HCT116 (cell line): Measurements from ENCODE around the gene OR2V2. TPM values are rescaled to one million over a fixed set of nuclear protein-coding genes. Genes with fewer than 3 reads are reported as not detected.
"Not testable (repeated sequence)": the region's sequence is repeated elsewhere in the genome, so short reads cannot be mapped to it uniquely, and the experiment has no call there.

ENCODE experiments used
- ATAC-seq: fragments of 200-7000 bp; cut with Tn5 transposase; 2 replicates; pipeline ENCODE4 v1.9.1; 2020; ENCODE audit warnings: mild to moderate bottlenecking, moderate library complexity
- BruUV-seq: library from RNA; stranded (reverse); fragments of 400-500 nt; replicated peaks from 2 replicates; lab custom pipeline; 2021; lab: Mats Ljungman, UMichigan
- CTCF ChIA-PET: fragments of 300-600 bp; sonication (Branson Sonifier 250); formaldehyde crosslinking; loops from one replicate; lab custom pipeline; 2021; ENCODE audit warnings: antibody characterized with exemption; lab: Charles Lee
- POLR2A ChIA-PET: fragments of 300-600, 350-600 bp; sonication (Branson Sonifier 250); formaldehyde crosslinking; loops from one replicate; lab custom pipeline; 2021; ENCODE audit warnings: antibody characterized with exemption; lab: Charles Lee
- RAD21 ChIA-PET, 2 experiments: fragments of 300-600 bp; sonication (Branson Sonifier 250); formaldehyde crosslinking; loops; one replicate each; lab custom pipeline; 2023; ENCODE audit warnings: low total read pairs in 2 of 2; ENCODE audit not compliant: uncharacterized antibody in 2 of 2, unreplicated experiment in 2 of 2, low non-redundant PET in 1 of 2; lab: Charles Lee
- DNase-seq: peaks from one replicate; pipeline ENCODE4 v3.0.0-alpha.2; 2010; ENCODE audit warnings: low read depth, low spot score
- H2AFZ ChIP-seq: fragments of 200-600 bp; shearing (Covaris generic), sonication (generic); 2 replicates; pipeline ENCODE4 v1.6.1; 2017; ENCODE audit warnings: low read depth, mixed run types, mixed read lengths, antibody characterized with exemption, low read length; ENCODE audit not compliant: poor library complexity, severe bottlenecking
- H3K27ac ChIP-seq: 2 replicates; pipeline ENCODE4 v1.5.1; 2012; ENCODE audit warnings: low read depth, low read length
- H3K27me3 ChIP-seq: fragments of 200-600 bp; sonication (generic); 2 replicates; pipeline ENCODE4 v1.6.1; 2016; ENCODE audit warnings: mixed run types, low read length, mixed read lengths; ENCODE audit not compliant: insufficient read depth
- H3K36me3 ChIP-seq, 2 experiments: fragments of 200-500 bp in 1 of 2; fragments of 200-600 bp in 1 of 2; sonication (Bioruptor generic) in 1 of 2; sonication (generic) in 1 of 2; 2 replicates each; pipeline versions ENCODE4 v1.5.1 to v1.6.1; 2014 to 2016; ENCODE audit warnings: low read length in 2 of 2, inconsistent platforms in 1 of 2, mixed read lengths in 1 of 2, mixed run types in 1 of 2; ENCODE audit not compliant: insufficient read depth in 2 of 2, control insufficient read depth in 1 of 2
- H3K4me1 ChIP-seq, 2 experiments: fragments of 200-600 bp in 1 of 2; sonication (generic) in 1 of 2; 2 replicates each; pipeline versions ENCODE4 v1.5.1 to v1.6.1; 2012 to 2017; ENCODE audit warnings: low read length in 2 of 2, inconsistent platforms in 1 of 2, mild to moderate bottlenecking in 1 of 2, mixed read lengths in 1 of 2, mixed run types in 1 of 2, moderate library complexity in 1 of 2; ENCODE audit not compliant: insufficient read depth in 2 of 2, control insufficient read depth in 1 of 2
- H3K4me2 ChIP-seq: fragments of 200-600 bp; sonication (generic); 2 replicates; pipeline ENCODE4 v1.6.1; 2017; ENCODE audit warnings: mixed run types, low read length, mixed read lengths
- H3K4me3 ChIP-seq, 2 experiments: fragments of 200-600 bp in 1 of 2; sonication (generic) in 1 of 2; replicated peaks in 1 of 2; 2 replicates each; pipeline ENCODE4 v1.5.1; 2011 to 2016; ENCODE audit warnings: low read length in 2 of 2, control low read depth in 1 of 2, low read depth in 1 of 2, mild to moderate bottlenecking in 1 of 2, mixed read lengths in 1 of 2, mixed run types in 1 of 2
- H3K79me2 ChIP-seq: fragments of 200-600 bp; sonication (generic); 2 replicates; pipeline ENCODE4 v1.6.1; 2017; ENCODE audit warnings: mild to moderate bottlenecking, mixed run types, low read length, moderate library complexity, mixed read lengths; ENCODE audit not compliant: insufficient read depth
- H3K9ac ChIP-seq: fragments of 200-600 bp; sonication (generic); 2 replicates; pipeline ENCODE4 v1.6.1; 2016; ENCODE audit warnings: low read length, mixed read lengths
- H3K9me2 ChIP-seq: fragments of 200-600 bp; sonication (generic), shearing (Covaris generic); 2 replicates; pipeline ENCODE4 v1.6.1; 2017; ENCODE audit warnings: mixed run types, mild to moderate bottlenecking, moderate library complexity; ENCODE audit not compliant: insufficient read depth
- H3K9me3 ChIP-seq, 2 experiments: fragments of 200-500 bp in 1 of 2; fragments of 200-600 bp in 1 of 2; sonication (Bioruptor generic) in 1 of 2; sonication (generic) in 1 of 2; 2 replicates each; pipeline ENCODE4 v1.6.1; 2014 to 2017; ENCODE audit warnings: low read length in 2 of 2, mixed read lengths in 2 of 2, inconsistent platforms in 1 of 2, low read depth in 1 of 2, mild to moderate bottlenecking in 1 of 2, mixed run types in 1 of 2, moderate library complexity in 1 of 2; ENCODE audit not compliant: control insufficient read depth in 1 of 2, insufficient read depth in 1 of 2
- H4K20me1 ChIP-seq: fragments of 200-600 bp; sonication (generic), shearing (Covaris generic); 2 replicates; pipeline ENCODE4 v1.6.1; 2017; ENCODE audit warnings: mixed run types, mild to moderate bottlenecking, moderate library complexity; ENCODE audit not compliant: insufficient read depth
- CBX3 ChIP-seq: IDR thresholded peaks from 2 replicates; pipeline ENCODE4 v1.6.1; 2012; ENCODE audit warnings: low read depth
- EGR1 ChIP-seq: IDR thresholded peaks from 2 replicates; pipeline ENCODE4 v1.6.1; 2012; ENCODE audit warnings: low read depth
- ELF1 ChIP-seq: IDR thresholded peaks from 2 replicates; pipeline ENCODE4 v1.6.1; 2012; ENCODE audit warnings: low read depth, borderline replicate concordance
- FOSL1 ChIP-seq: IDR thresholded peaks from 2 replicates; pipeline ENCODE4 v1.6.1; 2012; ENCODE audit warnings: low read depth
- JUND ChIP-seq: IDR thresholded peaks from 2 replicates; pipeline ENCODE4 v1.6.1; 2012
- POLR2A ChIP-seq: IDR thresholded peaks from 2 replicates; pipeline ENCODE4 v1.7.0; 2011; ENCODE audit warnings: borderline replicate concordance; ENCODE audit not compliant: insufficient read depth, insufficient read length; ENCODE audit errors: extremely low read depth
- RAD21 ChIP-seq: IDR thresholded peaks from 2 replicates; pipeline ENCODE4 v1.6.1; 2012; ENCODE audit warnings: low read depth, mild to moderate bottlenecking
- TCF7L2 ChIP-seq: IDR thresholded peaks from 2 replicates; pipeline ENCODE4 v1.7.0; 2011; ENCODE audit warnings: borderline replicate concordance, inconsistent platforms; ENCODE audit not compliant: insufficient read depth, insufficient read length; ENCODE audit errors: extremely low read depth
- ZNF274 ChIP-seq: fragments of 200-500 bp; sonication (Bioruptor generic); IDR thresholded peaks from 2 replicates; pipeline ENCODE4 v1.6.1; 2014; ENCODE audit warnings: mild to moderate bottlenecking, low read depth, low read length, inconsistent platforms
- intact Hi-C: fragments of 100-400 bp; cut with micrococcal nuclease; formaldehyde crosslinking; loops from 2 replicates; pipeline ENCODE4 v1.10.0; 2022
- total RNA-seq: library from RNA; stranded (reverse); gene quantifications from one replicate; pipeline ENCODE4 v1.2.1, GENCODE V29; 2021; ENCODE audit not compliant: unreplicated experiment
- TF ChIP-seq, protein P1 (sequence below): IDR thresholded peaks from 2 replicates; pipeline ENCODE4 v1.6.1; 2012; ENCODE audit warnings: low read depth

OR2V2 gene
- total RNA-seq, 1 experiment from 2014 or later = not detected

- Histone ChIP-seq H3K4me1 (peaks cover 18 to 58% of the 10 kb centered on the region in 2 experiments; a peak in 3 of 4 replicates), H3K9ac (peak overlapping the region; percentile 49), H3K27ac (peak overlapping the region; percentile 55), H3K4me2 (peak overlapping the region; percentile 74), H3K4me3 (peak overlapping the region; percentile 21 to 39)
- H2AFZ ChIP-seq, H3K36me3 ChIP-seq, RAD21 ChIA-PET, H3K9me2 ChIP-seq, H3K79me2 ChIP-seq, H3K9me3 ChIP-seq, H4K20me1 ChIP-seq, H3K27me3 ChIP-seq: not testable (repeated sequence)
- BruUV-seq = TSS peak; percentile 99
- POLR2A ChIA-PET = interaction anchor here (0.8 to 1.0 kb wide), 2 partner anchors 35 to 38 kb away, joined by 3 to 4 read pairs; no protein-coding TSS in a partner anchor
- TF ChIP-seq TCF7L2 = peak; percentile 5
- ATAC-seq (peak; percentile 60), DNase-seq (peak; percentile 73)
- intact Hi-C loops = loop anchor here (5.0 kb wide), 2 partner anchors 53 to 307 kb away; partner anchors contain the start of genes TRIM41 and ZFP62
- CTCF ChIA-PET = interaction anchor here (1.8 to 2.2 kb wide), 2 partner anchors 15 to 301 kb away, joined by 5 to 7 read pairs; no protein-coding TSS in a partner anchor
These were observed 22.3 kb downstream of the OR2V2 start for GRCh38 chr5:181169459-181170236.

DNA sequence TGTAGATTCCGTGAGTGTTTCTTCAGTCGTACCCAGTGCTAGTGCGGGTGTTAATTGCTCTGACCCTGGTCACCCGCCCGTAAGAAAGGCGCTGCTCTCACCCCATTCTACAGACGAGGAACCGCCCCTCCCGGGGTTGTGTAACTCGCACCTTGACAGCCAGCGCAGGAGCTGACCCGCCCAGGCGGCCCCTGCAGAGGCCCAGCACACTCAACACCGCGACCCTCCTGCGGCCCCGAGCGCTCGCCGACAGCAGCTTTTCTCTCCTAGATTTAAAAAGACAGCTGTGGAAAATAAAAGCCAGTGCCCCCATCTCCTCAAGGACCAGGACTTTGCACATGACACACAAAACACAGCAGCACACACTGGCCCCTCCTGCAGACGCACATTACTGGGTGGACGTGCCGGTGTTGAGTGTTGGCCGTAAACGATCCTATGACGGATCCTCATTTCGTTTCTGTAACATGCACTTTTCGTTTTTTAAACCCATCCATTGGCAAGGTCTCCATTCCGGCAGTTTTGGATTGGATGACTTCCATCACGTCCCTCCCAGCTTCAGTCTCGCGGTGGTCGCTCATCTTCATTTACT is 22.9 kb downstream of the OR2V2 start:
- H3K36me3 ChIP-seq = no peaks in the 10 kb centered on the region
- H3K4me2 ChIP-seq = peak overlapping the region; percentile 74
- no peaks in the 10 kb centered on the region for H3K9me3 ChIP-seq
- peak overlapping the region; percentile 49 for H3K9ac ChIP-seq
- H3K4me3 ChIP-seq = peak overlapping the region; percentile 21 to 39; a peak in 3 of 4 replicates
- no peak for DNase-seq
- ChIA-PET RAD21 (no interaction called here), POLR2A (interaction anchor here (0.7 to 1.0 kb wide), 3 partner anchors 34 to 52 kb away, joined by 3 to 4 read pairs (median 4); no protein-coding TSS in a partner anchor), CTCF (interaction anchor here (0.8 kb wide), 1 partner anchor 52 kb away, joined by 3 read pairs; no protein-coding TSS in a partner anchor)
- H3K4me1 ChIP-seq = peaks cover 18 to 58% of the 10 kb centered on the region in 2 experiments; a peak in 3 of 4 replicates
- TF ChIP-seq EGR1 (no peak), JUND (no peak), ELF1 (no peak), POLR2A (no peak), CBX3 (no peak), ZNF274 (no peak), RAD21 (no peak), FOSL1 (no peak)
- TF ChIP-seq, protein P1, sequence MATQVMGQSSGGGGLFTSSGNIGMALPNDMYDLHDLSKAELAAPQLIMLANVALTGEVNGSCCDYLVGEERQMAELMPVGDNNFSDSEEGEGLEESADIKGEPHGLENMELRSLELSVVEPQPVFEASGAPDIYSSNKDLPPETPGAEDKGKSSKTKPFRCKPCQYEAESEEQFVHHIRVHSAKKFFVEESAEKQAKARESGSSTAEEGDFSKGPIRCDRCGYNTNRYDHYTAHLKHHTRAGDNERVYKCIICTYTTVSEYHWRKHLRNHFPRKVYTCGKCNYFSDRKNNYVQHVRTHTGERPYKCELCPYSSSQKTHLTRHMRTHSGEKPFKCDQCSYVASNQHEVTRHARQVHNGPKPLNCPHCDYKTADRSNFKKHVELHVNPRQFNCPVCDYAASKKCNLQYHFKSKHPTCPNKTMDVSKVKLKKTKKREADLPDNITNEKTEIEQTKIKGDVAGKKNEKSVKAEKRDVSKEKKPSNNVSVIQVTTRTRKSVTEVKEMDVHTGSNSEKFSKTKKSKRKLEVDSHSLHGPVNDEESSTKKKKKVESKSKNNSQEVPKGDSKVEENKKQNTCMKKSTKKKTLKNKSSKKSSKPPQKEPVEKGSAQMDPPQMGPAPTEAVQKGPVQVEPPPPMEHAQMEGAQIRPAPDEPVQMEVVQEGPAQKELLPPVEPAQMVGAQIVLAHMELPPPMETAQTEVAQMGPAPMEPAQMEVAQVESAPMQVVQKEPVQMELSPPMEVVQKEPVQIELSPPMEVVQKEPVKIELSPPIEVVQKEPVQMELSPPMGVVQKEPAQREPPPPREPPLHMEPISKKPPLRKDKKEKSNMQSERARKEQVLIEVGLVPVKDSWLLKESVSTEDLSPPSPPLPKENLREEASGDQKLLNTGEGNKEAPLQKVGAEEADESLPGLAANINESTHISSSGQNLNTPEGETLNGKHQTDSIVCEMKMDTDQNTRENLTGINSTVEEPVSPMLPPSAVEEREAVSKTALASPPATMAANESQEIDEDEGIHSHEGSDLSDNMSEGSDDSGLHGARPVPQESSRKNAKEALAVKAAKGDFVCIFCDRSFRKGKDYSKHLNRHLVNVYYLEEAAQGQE = no peak
- no TSS peak for BruUV-seq
- intact Hi-C loops = loop anchor here (5.0 kb wide), 2 partner anchors 52 to 308 kb away; partner anchors contain the start of genes TRIM41 and ZFP62
- no peak for ATAC-seq
- H2AFZ ChIP-seq = no peak overlapping the region
- H3K79me2 ChIP-seq = no peaks in the 10 kb centered on the region
- H3K27ac ChIP-seq = peak overlapping the region; percentile 55
- H4K20me1 ChIP-seq = no peaks in the 10 kb centered on the region
- H3K9me2 ChIP-seq = no peaks in the 10 kb centered on the region
- H3K27me3 ChIP-seq = no peaks in the 10 kb centered on the region
